H9 (cell line): ENCODE measurements around the gene JAG1. TPM values are rescaled to one million over a fixed set of nuclear protein-coding genes. Genes with fewer than 3 reads are reported as not detected.

Source experiments
- DNase-seq: peaks from one replicate; pipeline ENCODE4 v3.0.0-alpha.2; 2017
- H2AFZ ChIP-seq: one replicate; pipeline ENCODE4 v1.6.1; 2013; ENCODE audit warnings: mild to moderate bottlenecking, low read length, control low read depth, moderate library complexity
- H2AK5ac ChIP-seq: 2 replicates; pipeline ENCODE4 v1.6.1; 2013; ENCODE audit warnings: low read length, control low read depth, mixed read lengths; ENCODE audit not compliant: insufficient read length
- H2BK120ac ChIP-seq: one replicate; pipeline ENCODE4 v1.6.1; 2013; ENCODE audit warnings: low read depth, mild to moderate bottlenecking, low read length, control low read depth, inconsistent platforms; ENCODE audit not compliant: poor library complexity, severe bottlenecking
- H2BK12ac ChIP-seq: 2 replicates; pipeline ENCODE4 v1.6.1; 2013; ENCODE audit warnings: low read length, control low read depth, mixed read lengths, low read depth; ENCODE audit not compliant: insufficient read length
- H2BK15ac ChIP-seq: 2 replicates; pipeline ENCODE4 v1.6.1; 2013; ENCODE audit warnings: low read depth, low read length, control low read depth
- H2BK20ac ChIP-seq: one replicate; pipeline ENCODE4 v1.6.1; 2013; ENCODE audit warnings: low read depth, mild to moderate bottlenecking, low read length, control low read depth, inconsistent platforms; ENCODE audit not compliant: poor library complexity, severe bottlenecking
- H2BK5ac ChIP-seq: 2 replicates; pipeline ENCODE4 v1.6.1; 2013; ENCODE audit warnings: low read length, control low read depth, mixed read lengths; ENCODE audit not compliant: insufficient read length
- H3K14ac ChIP-seq: 2 replicates; pipeline ENCODE4 v1.6.1; 2013; ENCODE audit warnings: low read length, control low read depth; ENCODE audit not compliant: insufficient read depth
- H3K18ac ChIP-seq: 2 replicates; pipeline ENCODE4 v1.6.1; 2013; ENCODE audit warnings: low read depth, mild to moderate bottlenecking, mixed read lengths, low read length, control low read depth; ENCODE audit not compliant: insufficient read length
- H3K23ac ChIP-seq: 2 replicates; pipeline ENCODE4 v1.6.1; 2013; ENCODE audit warnings: low read length, control low read depth, mixed read lengths, low read depth; ENCODE audit not compliant: insufficient read length
- H3K23me2 ChIP-seq: 2 replicates; pipeline ENCODE4 v1.6.1; 2013; ENCODE audit warnings: low read depth, mild to moderate bottlenecking, mixed read lengths, low read length, control low read depth; ENCODE audit not compliant: insufficient read length, poor library complexity, severe bottlenecking
- H3K27ac ChIP-seq: 2 replicates; pipeline ENCODE4 v1.5.1; 2013; ENCODE audit warnings: low read length, control low read depth, mixed read lengths, low read depth; ENCODE audit not compliant: insufficient read length
- H3K27me3 ChIP-seq: 2 replicates; pipeline ENCODE4 v1.6.1; 2013; ENCODE audit warnings: low read length, control low read depth, inconsistent platforms; ENCODE audit not compliant: insufficient read depth
- H3K4ac ChIP-seq: 2 replicates; pipeline ENCODE4 v1.6.1; 2013; ENCODE audit warnings: low read depth, mild to moderate bottlenecking, control low read depth, inconsistent platforms, low read length, moderate library complexity
- H3K4me1 ChIP-seq: 2 replicates; pipeline ENCODE4 v1.6.1; 2013; ENCODE audit warnings: low read length, control low read depth, inconsistent platforms; ENCODE audit not compliant: insufficient read depth
- H3K4me2 ChIP-seq: 2 replicates; pipeline ENCODE4 v1.6.1; 2013; ENCODE audit warnings: low read length, control low read depth, mixed read lengths; ENCODE audit not compliant: insufficient read length, insufficient read depth
- H3K56ac ChIP-seq: 2 replicates; pipeline ENCODE4 v1.6.1; 2013; ENCODE audit warnings: low read depth, mild to moderate bottlenecking, mixed read lengths, low read length, control low read depth; ENCODE audit not compliant: insufficient read length
- H3K79me1 ChIP-seq: 2 replicates; pipeline ENCODE4 v1.6.1; 2013; ENCODE audit warnings: low read depth, mild to moderate bottlenecking, moderate library complexity, low read length, control low read depth, inconsistent platforms; ENCODE audit not compliant: insufficient read depth, poor library complexity, severe bottlenecking
- H3K79me2 ChIP-seq: 2 replicates; pipeline ENCODE4 v1.6.1; 2013; ENCODE audit warnings: low read length, control low read depth, inconsistent platforms; ENCODE audit not compliant: insufficient read depth
- H3K9ac ChIP-seq: 2 replicates; pipeline ENCODE4 v1.6.1; 2013; ENCODE audit warnings: low read length, control low read depth, mixed read lengths; ENCODE audit not compliant: insufficient read length; ENCODE audit errors: extremely low read depth
- H3K9me3 ChIP-seq: one replicate; pipeline ENCODE4 v1.6.1; 2013; ENCODE audit warnings: low read depth, low read length, inconsistent platforms; ENCODE audit not compliant: control insufficient read depth
- H3T11ph ChIP-seq: one replicate; pipeline ENCODE4 v1.6.1; 2013; ENCODE audit warnings: mild to moderate bottlenecking, low read length, control low read depth, inconsistent platforms
- H4K20me1 ChIP-seq: one replicate; pipeline ENCODE4 v1.6.1; 2013; ENCODE audit not compliant: control insufficient read depth, insufficient read length, insufficient read depth
- H4K5ac ChIP-seq: 2 replicates; pipeline ENCODE4 v1.6.1; 2013; ENCODE audit warnings: low read depth, mild to moderate bottlenecking, mixed read lengths, low read length, control low read depth; ENCODE audit not compliant: insufficient read length
- H4K8ac ChIP-seq: replicated peaks from 2 replicates; pipeline ENCODE4 v1.6.1; 2013; ENCODE audit warnings: low read length, control low read depth, mixed read lengths, low read depth; ENCODE audit not compliant: insufficient read length
- H4K91ac ChIP-seq: 2 replicates; pipeline ENCODE4 v1.6.1; 2013; ENCODE audit warnings: low read depth, mild to moderate bottlenecking, moderate library complexity, mixed read lengths, low read length, control low read depth; ENCODE audit not compliant: insufficient read length
- H3K27ac Mint-ChIP-seq, 3 experiments: 2 replicates in 2 of 3; 3 replicates in 1 of 3; pipeline ENCODE4 v1.8.0; 2020 to 2021; ENCODE audit warnings: mixed read lengths in 3 of 3, mild to moderate bottlenecking in 1 of 3, moderate library complexity in 1 of 3
- H3K27me3 Mint-ChIP-seq: 2 replicates; pipeline ENCODE4 v1.8.0; 2021; ENCODE audit warnings: low read depth, mild to moderate bottlenecking, moderate library complexity, mixed read lengths
- H3K36me3 Mint-ChIP-seq, 3 experiments: 2 replicates in 2 of 3; 3 replicates in 1 of 3; pipeline ENCODE4 v1.8.0; 2020 to 2021; ENCODE audit warnings: low read depth in 3 of 3, mixed read lengths in 3 of 3; ENCODE audit not compliant: insufficient read depth in 1 of 3
- H3K4me1 Mint-ChIP-seq, 2 experiments: 2 replicates each; pipeline ENCODE4 v1.8.0; 2020; ENCODE audit warnings: mixed read lengths in 2 of 2
- H3K4me3 Mint-ChIP-seq, 2 experiments: 2 replicates in 1 of 2; 3 replicates in 1 of 2; pipeline ENCODE4 v1.8.0; 2020 to 2021; ENCODE audit warnings: mild to moderate bottlenecking in 2 of 2, mixed read lengths in 2 of 2, moderate library complexity in 1 of 2
- H3K9me3 Mint-ChIP-seq, 2 experiments: 2 replicates in 1 of 2; 3 replicates in 1 of 2; pipeline ENCODE4 v1.8.0; 2020; ENCODE audit warnings: mild to moderate bottlenecking in 2 of 2, mixed read lengths in 2 of 2, moderate library complexity in 1 of 2
- WGBS: extraction: QIAGEN DNeasy Blood & Tissue Kit; methylation state at CpG from one replicate; pipeline ENCODE4 v1.1.7; 2013; ENCODE audit warnings: missing lambda C conversion rate, low lambda C conversion rate, mixed read lengths; ENCODE audit not compliant: insufficient read length; ENCODE audit errors: extremely low coverage; 5-methylcytosine and 5-hydroxymethylcytosine counted together
- total RNA-seq: library from RNA; stranded (reverse); gene quantifications from 2 replicates; pipeline ENCODE4 v1.2.1, GENCODE V29; 2021
- TF ChIP-seq, protein P1 (sequence below): fragments of 200-600 bp; sonication (generic); conservative IDR thresholded peaks from 3 replicates; pipeline ENCODE4 v1.8.0; 2021; ENCODE audit warnings: antibody characterized with exemption, mild to moderate bottlenecking

The JAG1 gene
- total RNA-seq, 1 experiment from 2014 or later: 58.1 TPM

DNA sequence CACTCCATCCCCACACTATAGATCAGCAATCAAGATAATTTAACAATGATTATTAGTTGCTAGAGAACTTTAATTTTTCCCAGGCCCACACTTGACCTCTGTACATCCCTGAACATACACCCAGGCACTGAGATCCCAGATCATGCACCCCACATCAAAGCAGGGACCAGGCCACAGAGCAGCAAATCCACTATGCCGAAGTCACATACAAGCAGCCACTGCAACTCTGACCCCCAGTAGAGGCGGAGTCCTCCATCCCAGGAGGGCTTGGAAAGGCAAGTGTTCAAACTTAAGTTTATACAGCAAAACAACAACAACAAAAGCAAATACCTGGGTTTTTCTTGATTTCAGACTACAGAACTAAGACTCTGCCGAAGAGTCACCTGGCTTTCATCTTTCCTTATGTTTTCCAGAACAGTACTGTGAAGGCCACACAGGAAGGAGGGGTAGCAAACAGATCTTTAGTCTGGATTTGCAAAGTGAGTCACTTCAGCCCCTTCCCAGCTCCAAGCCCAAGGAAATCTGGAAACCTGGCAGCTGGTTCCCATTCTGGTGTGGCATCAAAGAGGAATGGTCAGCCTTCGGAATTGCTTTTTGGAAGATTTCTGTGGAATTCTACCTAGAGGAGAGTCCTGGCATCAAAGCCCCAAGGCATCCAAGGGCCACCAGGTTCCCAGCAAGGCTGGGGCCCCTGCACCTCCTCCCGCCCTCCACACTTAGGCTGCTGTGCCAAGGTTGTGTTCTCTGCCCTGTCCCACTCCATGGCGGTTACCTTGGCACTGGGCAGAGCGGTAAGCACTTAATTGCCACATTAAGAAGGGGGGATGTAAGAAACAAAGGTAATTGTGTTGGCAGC, 7.3 kb downstream of the JAG1 start:
- H4K5ac ChIP-seq: no peak overlapping the region
- H3K79me2 ChIP-seq: peaks cover 12% of the 10 kb centered on the region; the same call in 1 of the 2 replicates
- no peaks in the 10 kb centered on the region; the same call in 1 of the 2 replicates for H3K27me3 Mint-ChIP-seq
- H3K18ac ChIP-seq: no peak overlapping the region
- no peak overlapping the region for H3K4ac ChIP-seq
- no peak overlapping the region for H2BK15ac ChIP-seq
- H3K4me3 Mint-ChIP-seq: peak overlapping the region; percentile 2 to 40; a peak in 2 of 5 replicates
- TF ChIP-seq, protein P1, sequence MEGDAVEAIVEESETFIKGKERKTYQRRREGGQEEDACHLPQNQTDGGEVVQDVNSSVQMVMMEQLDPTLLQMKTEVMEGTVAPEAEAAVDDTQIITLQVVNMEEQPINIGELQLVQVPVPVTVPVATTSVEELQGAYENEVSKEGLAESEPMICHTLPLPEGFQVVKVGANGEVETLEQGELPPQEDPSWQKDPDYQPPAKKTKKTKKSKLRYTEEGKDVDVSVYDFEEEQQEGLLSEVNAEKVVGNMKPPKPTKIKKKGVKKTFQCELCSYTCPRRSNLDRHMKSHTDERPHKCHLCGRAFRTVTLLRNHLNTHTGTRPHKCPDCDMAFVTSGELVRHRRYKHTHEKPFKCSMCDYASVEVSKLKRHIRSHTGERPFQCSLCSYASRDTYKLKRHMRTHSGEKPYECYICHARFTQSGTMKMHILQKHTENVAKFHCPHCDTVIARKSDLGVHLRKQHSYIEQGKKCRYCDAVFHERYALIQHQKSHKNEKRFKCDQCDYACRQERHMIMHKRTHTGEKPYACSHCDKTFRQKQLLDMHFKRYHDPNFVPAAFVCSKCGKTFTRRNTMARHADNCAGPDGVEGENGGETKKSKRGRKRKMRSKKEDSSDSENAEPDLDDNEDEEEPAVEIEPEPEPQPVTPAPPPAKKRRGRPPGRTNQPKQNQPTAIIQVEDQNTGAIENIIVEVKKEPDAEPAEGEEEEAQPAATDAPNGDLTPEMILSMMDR: no peak
- no peak overlapping the region for H4K91ac ChIP-seq
- no peak overlapping the region for H3K23ac ChIP-seq
- H3K4me1 Mint-ChIP-seq: peaks cover 87 to 91% of the 10 kb centered on the region in 2 experiments
- 0 out of 2 replicates have a peak overlapping the region, but pooled peaks have one; percentile 19 for H3K14ac ChIP-seq
- peaks cover 3% of the 10 kb centered on the region for H3K79me1 ChIP-seq
- H3K27ac Mint-ChIP-seq: peak overlapping the region; percentile 42 to 95 (median 94); a peak in 6 of 7 replicates
- H2AK5ac ChIP-seq: no peak overlapping the region
- H3K27me3 ChIP-seq: no peaks in the 10 kb centered on the region
- DNase-seq: peak; percentile 25
- peaks cover 2% of the 10 kb centered on the region for H3K23me2 ChIP-seq
- H2BK120ac ChIP-seq: no peak overlapping the region
- no peak overlapping the region for H4K8ac ChIP-seq
- H3K9me3 ChIP-seq: no peaks in the 10 kb centered on the region
- H2AFZ ChIP-seq: no peak overlapping the region
- no peaks in the 10 kb centered on the region for H4K20me1 ChIP-seq
- no peak overlapping the region for H3K4me2 ChIP-seq
- H2BK5ac ChIP-seq: no peak overlapping the region
- no peak overlapping the region for H2BK20ac ChIP-seq
- no peak overlapping the region for H2BK12ac ChIP-seq
- H3T11ph ChIP-seq: no peak overlapping the region
- peaks cover 30 to 69% (median 34%) of the 10 kb centered on the region in 3 experiments for H3K36me3 Mint-ChIP-seq
- H3K4me1 ChIP-seq: peaks cover 32% of the 10 kb centered on the region
- H3K9ac ChIP-seq: no peak overlapping the region
- H3K27ac ChIP-seq: no peak overlapping the region
- H3K9me3 Mint-ChIP-seq: no peaks in the 10 kb centered on the region; a peak in 1 of 5 replicates
- no CpG with 5 or more reads among the region's 7 CpGs for WGBS
- no peak overlapping the region for H3K56ac ChIP-seq
